Gastroesophageal sphincter (tissue), 3 donors: ENCODE measurements around the gene MIB1.
"Not testable (repeated sequence)": the region's sequence is repeated elsewhere in the genome, so short reads cannot be mapped to it uniquely, and the experiment has no call there.

Experiments
- EP300 ChIP-seq: sonication (generic); formaldehyde crosslinking; IDR thresholded peaks from one replicate; pipeline ENCODE4 v1.6.1; 2017; ENCODE audit warnings: antibody characterized with exemption, mild to moderate bottlenecking
- POLR2A ChIP-seq, 2 donors: fragments of 450-650 bp; IDR thresholded peaks; one replicate each; pipeline ENCODE4 v1.6.1; 2017; ENCODE audit warnings: antibody characterized with exemption in 2 of 2, mild to moderate bottlenecking in 2 of 2, moderate library complexity in 1 of 2
- TF ChIP-seq, protein P1 (sequence below), 4 experiments: fragments of 200-600 bp in 2 of 4; fragments of 450-650 bp in 2 of 4; sonication (generic) in 1 of 4; IDR thresholded peaks; one replicate each; pipeline ENCODE4 v1.5.1; 2017 to 2019; ENCODE audit warnings: antibody characterized with exemption in 4 of 4, mild to moderate bottlenecking in 2 of 4, moderate library complexity in 2 of 4

DNA sequence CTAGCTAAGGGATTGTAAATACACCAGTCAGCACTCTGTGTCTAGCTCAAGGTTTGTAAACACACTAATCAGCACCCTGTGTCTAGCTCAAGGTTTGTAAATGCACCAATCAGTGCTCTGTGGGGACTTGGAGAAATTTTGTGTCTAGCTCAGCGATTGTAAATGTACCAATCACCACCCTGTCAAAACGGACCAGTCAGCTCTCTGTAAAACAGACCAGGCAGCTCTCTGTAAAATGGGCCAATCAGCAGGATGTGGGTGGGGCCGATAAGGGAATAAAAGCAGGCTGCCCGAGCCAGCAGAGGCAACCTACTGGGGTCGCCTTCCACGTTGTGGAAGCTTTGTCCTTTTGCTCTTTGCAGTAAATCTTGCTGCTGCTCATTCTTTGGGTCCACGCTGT is 33.5 kb upstream of the MIB1 start:
- TF ChIP-seq POLR2A (IDR thresholded peaks at IDR 0.05); EP300: not testable (repeated sequence)
- TF ChIP-seq, protein P1, sequence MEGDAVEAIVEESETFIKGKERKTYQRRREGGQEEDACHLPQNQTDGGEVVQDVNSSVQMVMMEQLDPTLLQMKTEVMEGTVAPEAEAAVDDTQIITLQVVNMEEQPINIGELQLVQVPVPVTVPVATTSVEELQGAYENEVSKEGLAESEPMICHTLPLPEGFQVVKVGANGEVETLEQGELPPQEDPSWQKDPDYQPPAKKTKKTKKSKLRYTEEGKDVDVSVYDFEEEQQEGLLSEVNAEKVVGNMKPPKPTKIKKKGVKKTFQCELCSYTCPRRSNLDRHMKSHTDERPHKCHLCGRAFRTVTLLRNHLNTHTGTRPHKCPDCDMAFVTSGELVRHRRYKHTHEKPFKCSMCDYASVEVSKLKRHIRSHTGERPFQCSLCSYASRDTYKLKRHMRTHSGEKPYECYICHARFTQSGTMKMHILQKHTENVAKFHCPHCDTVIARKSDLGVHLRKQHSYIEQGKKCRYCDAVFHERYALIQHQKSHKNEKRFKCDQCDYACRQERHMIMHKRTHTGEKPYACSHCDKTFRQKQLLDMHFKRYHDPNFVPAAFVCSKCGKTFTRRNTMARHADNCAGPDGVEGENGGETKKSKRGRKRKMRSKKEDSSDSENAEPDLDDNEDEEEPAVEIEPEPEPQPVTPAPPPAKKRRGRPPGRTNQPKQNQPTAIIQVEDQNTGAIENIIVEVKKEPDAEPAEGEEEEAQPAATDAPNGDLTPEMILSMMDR (IDR thresholded peaks at IDR 0.05): not testable (repeated sequence)
